A673 (cell line): ENCODE data around the gene CUX1.

Experiments
- EZH2 ChIP-seq: fragments of 200-600 bp; sonication (generic); IDR thresholded peaks from 2 replicates; pipeline ENCODE4 v1.6.1; 2017; ENCODE audit warnings: borderline replicate concordance, low read depth, mild to moderate bottlenecking, mixed read lengths, antibody characterized with exemption, low read length; ENCODE audit not compliant: poor library complexity, severe bottlenecking
- TF ChIP-seq, protein P1 (sequence below): fragments of 300-800, 200-600 bp; sonication (generic); conservative IDR thresholded peaks from 2 replicates; pipeline ENCODE4 v1.5.1; 2017; ENCODE audit warnings: low read depth, mild to moderate bottlenecking, antibody characterized with exemption, low read length, moderate library complexity, mixed read lengths

- TF ChIP-seq, protein P1, sequence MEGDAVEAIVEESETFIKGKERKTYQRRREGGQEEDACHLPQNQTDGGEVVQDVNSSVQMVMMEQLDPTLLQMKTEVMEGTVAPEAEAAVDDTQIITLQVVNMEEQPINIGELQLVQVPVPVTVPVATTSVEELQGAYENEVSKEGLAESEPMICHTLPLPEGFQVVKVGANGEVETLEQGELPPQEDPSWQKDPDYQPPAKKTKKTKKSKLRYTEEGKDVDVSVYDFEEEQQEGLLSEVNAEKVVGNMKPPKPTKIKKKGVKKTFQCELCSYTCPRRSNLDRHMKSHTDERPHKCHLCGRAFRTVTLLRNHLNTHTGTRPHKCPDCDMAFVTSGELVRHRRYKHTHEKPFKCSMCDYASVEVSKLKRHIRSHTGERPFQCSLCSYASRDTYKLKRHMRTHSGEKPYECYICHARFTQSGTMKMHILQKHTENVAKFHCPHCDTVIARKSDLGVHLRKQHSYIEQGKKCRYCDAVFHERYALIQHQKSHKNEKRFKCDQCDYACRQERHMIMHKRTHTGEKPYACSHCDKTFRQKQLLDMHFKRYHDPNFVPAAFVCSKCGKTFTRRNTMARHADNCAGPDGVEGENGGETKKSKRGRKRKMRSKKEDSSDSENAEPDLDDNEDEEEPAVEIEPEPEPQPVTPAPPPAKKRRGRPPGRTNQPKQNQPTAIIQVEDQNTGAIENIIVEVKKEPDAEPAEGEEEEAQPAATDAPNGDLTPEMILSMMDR: no peak
- TF ChIP-seq EZH2: no peak
Observed at GRCh38 chr7:101845974-101846373, 28.5 kb downstream of the CUX1 start.
